Astrocyte (in vitro differentiated cells and primary cell): ENCODE measurements around the gene COPS6. TPM values are rescaled to one million over a fixed set of nuclear protein-coding genes. Genes with fewer than 3 reads are reported as not detected.
A peak's percentile ranks its signal among the peaks of the same experiment; 100 is the strongest.

Source experiments
- DNase-seq: peaks from one replicate; pipeline ENCODE4 v3.0.0-alpha.2; 2010; ENCODE audit warnings: low read depth
- FAIRE-seq: peaks from 2 replicates; lab custom pipeline; 2011; peaks lifted over from hg19 to GRCh38; lab: Jason Lieb, UNC
- H2AFZ ChIP-seq: 2 replicates; pipeline ENCODE4 v1.6.0; 2012; ENCODE audit warnings: low read depth, low read length, inconsistent platforms
- H3K27ac ChIP-seq: 2 replicates; pipeline ENCODE4 v1.5.1; 2011; ENCODE audit warnings: low read depth, low read length, inconsistent platforms
- H3K27me3 ChIP-seq: 2 replicates; pipeline ENCODE4 v1.6.0; 2011; ENCODE audit warnings: low read length, inconsistent platforms; ENCODE audit not compliant: insufficient read depth
- H3K36me3 ChIP-seq: 2 replicates; pipeline ENCODE4 v1.5.1; 2011; ENCODE audit warnings: low read length, inconsistent platforms; ENCODE audit not compliant: insufficient read depth
- H3K4me1 ChIP-seq: 2 replicates; pipeline ENCODE4 v1.5.1; 2011; ENCODE audit warnings: low read length, inconsistent platforms; ENCODE audit not compliant: insufficient read depth
- H3K4me2 ChIP-seq: 2 replicates; pipeline ENCODE4 v1.6.0; 2012; ENCODE audit warnings: low read length, inconsistent platforms
- H3K4me3 ChIP-seq: 2 replicates; pipeline ENCODE4 v1.5.1; 2011; ENCODE audit warnings: low read depth, mild to moderate bottlenecking, low read length, inconsistent platforms; ENCODE audit not compliant: insufficient read depth
- H3K79me2 ChIP-seq: 2 replicates; pipeline ENCODE4 v1.6.0; 2012; ENCODE audit warnings: mild to moderate bottlenecking, low read length, inconsistent platforms; ENCODE audit not compliant: insufficient read depth
- H3K9ac ChIP-seq: 2 replicates; pipeline ENCODE4 v1.6.0; 2012; ENCODE audit warnings: mild to moderate bottlenecking, low read length, inconsistent platforms
- H3K9me3 ChIP-seq: 2 replicates; pipeline ENCODE4 v1.5.1; 2012; ENCODE audit warnings: low read depth, mild to moderate bottlenecking, low read length, inconsistent platforms; ENCODE audit not compliant: insufficient read depth
- H4K20me1 ChIP-seq: 2 replicates; pipeline ENCODE4 v1.6.0; 2012; ENCODE audit warnings: low read length, inconsistent platforms; ENCODE audit not compliant: insufficient read depth
- H3K27ac Mint-ChIP-seq: one replicate; pipeline ENCODE4 v1.8.0; 2021; ENCODE audit warnings: mild to moderate bottlenecking, mixed read lengths; ENCODE audit not compliant: unreplicated experiment
- H3K27me3 Mint-ChIP-seq: one replicate; pipeline ENCODE4 v1.8.0; 2021; ENCODE audit warnings: low read depth, mixed read lengths; ENCODE audit not compliant: unreplicated experiment
- H3K36me3 Mint-ChIP-seq: one replicate; pipeline ENCODE4 v1.8.0; 2021; ENCODE audit warnings: low read depth, mixed read lengths; ENCODE audit not compliant: unreplicated experiment
- H3K4me1 Mint-ChIP-seq: one replicate; pipeline ENCODE4 v1.8.0; 2021; ENCODE audit warnings: low read depth, mixed read lengths; ENCODE audit not compliant: unreplicated experiment
- H3K4me3 Mint-ChIP-seq: one replicate; pipeline ENCODE4 v1.8.0; 2021; ENCODE audit warnings: mild to moderate bottlenecking, moderate library complexity, mixed read lengths; ENCODE audit not compliant: unreplicated experiment
- H3K9me3 Mint-ChIP-seq: one replicate; pipeline ENCODE4 v1.8.0; 2021; ENCODE audit warnings: mild to moderate bottlenecking, mixed read lengths; ENCODE audit not compliant: unreplicated experiment
- EZH2 ChIP-seq: IDR thresholded peaks from 2 replicates; pipeline ENCODE4 v1.6.1; 2012; ENCODE audit warnings: mild to moderate bottlenecking, low read length, inconsistent platforms; ENCODE audit not compliant: insufficient read depth
- total RNA-seq: library from RNA; stranded (reverse); gene quantifications from 2 replicates; pipeline ENCODE4 v1.2.1, GENCODE V29; 2021
- TF ChIP-seq, protein P1 (sequence below): IDR thresholded peaks from 2 replicates; pipeline ENCODE4 v1.5.1; 2011; ENCODE audit warnings: low read depth, mild to moderate bottlenecking, inconsistent platforms, low read length, moderate library complexity; ENCODE audit not compliant: insufficient read depth

Gene COPS6
- total RNA-seq, 1 donor from 2014 or later = 95.3 TPM

DNA sequence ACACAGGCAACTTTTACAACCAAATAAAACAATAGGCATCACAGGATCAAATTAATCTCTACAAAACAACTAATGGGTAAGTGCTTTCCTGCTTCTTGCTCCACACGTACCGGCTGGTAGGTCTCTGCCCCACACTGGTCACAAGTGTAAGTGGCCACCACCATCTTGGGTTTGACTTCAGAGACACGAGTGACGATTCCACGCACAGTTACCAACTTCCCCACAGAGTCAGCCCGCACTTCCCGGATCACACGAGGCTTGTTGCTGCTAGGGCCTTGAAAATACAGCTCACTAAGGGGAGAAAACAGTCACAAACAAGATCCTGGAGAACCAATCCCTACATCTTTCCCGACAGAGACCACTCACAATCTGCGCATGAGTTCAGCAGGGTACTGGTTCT lies 10.1 kb downstream of the COPS6 start:
- peak overlapping the region; percentile 93 for H3K4me3 Mint-ChIP-seq
- H3K4me1 Mint-ChIP-seq = peaks cover 22% of the 10 kb centered on the region
- FAIRE-seq (no peak), DNase-seq (no peak)
- Histone ChIP-seq H3K36me3 (peaks cover 47% of the 10 kb centered on the region), H3K9ac (peak overlapping the region; percentile 91), H2AFZ (no peak overlapping the region), H3K9me3 (no peaks in the 10 kb centered on the region), H4K20me1 (peaks cover 37% of the 10 kb centered on the region), H3K79me2 (peaks cover 69% of the 10 kb centered on the region), H3K27me3 (no peaks in the 10 kb centered on the region), H3K4me2 (peak overlapping the region; percentile 93), H3K27ac (no peak overlapping the region), H3K4me3 (no peak overlapping the region), H3K4me1 (peaks cover 27% of the 10 kb centered on the region)
- H3K27ac Mint-ChIP-seq = peak overlapping the region; percentile 91
- peaks cover 27% of the 10 kb centered on the region for H3K36me3 Mint-ChIP-seq
- no peaks in the 10 kb centered on the region for H3K27me3 Mint-ChIP-seq
- TF ChIP-seq, protein P1, sequence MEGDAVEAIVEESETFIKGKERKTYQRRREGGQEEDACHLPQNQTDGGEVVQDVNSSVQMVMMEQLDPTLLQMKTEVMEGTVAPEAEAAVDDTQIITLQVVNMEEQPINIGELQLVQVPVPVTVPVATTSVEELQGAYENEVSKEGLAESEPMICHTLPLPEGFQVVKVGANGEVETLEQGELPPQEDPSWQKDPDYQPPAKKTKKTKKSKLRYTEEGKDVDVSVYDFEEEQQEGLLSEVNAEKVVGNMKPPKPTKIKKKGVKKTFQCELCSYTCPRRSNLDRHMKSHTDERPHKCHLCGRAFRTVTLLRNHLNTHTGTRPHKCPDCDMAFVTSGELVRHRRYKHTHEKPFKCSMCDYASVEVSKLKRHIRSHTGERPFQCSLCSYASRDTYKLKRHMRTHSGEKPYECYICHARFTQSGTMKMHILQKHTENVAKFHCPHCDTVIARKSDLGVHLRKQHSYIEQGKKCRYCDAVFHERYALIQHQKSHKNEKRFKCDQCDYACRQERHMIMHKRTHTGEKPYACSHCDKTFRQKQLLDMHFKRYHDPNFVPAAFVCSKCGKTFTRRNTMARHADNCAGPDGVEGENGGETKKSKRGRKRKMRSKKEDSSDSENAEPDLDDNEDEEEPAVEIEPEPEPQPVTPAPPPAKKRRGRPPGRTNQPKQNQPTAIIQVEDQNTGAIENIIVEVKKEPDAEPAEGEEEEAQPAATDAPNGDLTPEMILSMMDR = no peak
- no peak for TF ChIP-seq EZH2
- no peaks in the 10 kb centered on the region for H3K9me3 Mint-ChIP-seq

DNA sequence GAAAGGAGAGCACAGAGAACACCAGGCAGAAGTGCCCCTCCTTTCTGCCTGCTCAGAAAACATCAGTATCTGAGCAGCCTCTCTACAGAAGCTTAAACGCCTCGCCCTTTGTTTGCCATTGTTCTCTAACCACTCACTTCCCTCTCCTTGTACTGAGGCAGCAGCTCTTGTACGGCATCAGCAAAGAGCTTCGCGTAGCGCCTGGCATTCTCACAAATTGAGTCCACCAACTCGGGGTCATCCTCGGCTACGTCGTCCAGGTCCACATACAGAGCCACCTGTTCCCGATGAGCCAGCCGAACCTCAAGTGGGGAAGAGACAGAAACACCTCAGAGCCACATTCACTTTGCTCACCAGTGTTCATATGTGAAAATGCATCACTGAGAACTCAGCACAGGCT lies 10.7 kb downstream of the COPS6 start:
- Histone ChIP-seq H3K9ac (peak overlapping the region; percentile 91), H3K27ac (peak overlapping the region; percentile 84), H3K9me3 (no peaks in the 10 kb centered on the region), H3K79me2 (peaks cover 64% of the 10 kb centered on the region), H3K4me2 (peak overlapping the region; percentile 93), H4K20me1 (peaks cover 32% of the 10 kb centered on the region), H2AFZ (no peak overlapping the region), H3K4me3 (peak overlapping the region; percentile 69), H3K4me1 (peaks cover 24% of the 10 kb centered on the region), H3K36me3 (peaks cover 41% of the 10 kb centered on the region), H3K27me3 (no peaks in the 10 kb centered on the region)
- DNase-seq (no peak), FAIRE-seq (no peak)
- Mint-ChIP-seq H3K4me3 (peak overlapping the region; percentile 93), H3K27ac (peak overlapping the region; percentile 91), H3K27me3 (no peaks in the 10 kb centered on the region), H3K9me3 (no peaks in the 10 kb centered on the region), H3K36me3 (peaks cover 27% of the 10 kb centered on the region), H3K4me1 (peaks cover 22% of the 10 kb centered on the region)
- TF ChIP-seq, protein P1 = no peak
- no peak for TF ChIP-seq EZH2

DNA sequence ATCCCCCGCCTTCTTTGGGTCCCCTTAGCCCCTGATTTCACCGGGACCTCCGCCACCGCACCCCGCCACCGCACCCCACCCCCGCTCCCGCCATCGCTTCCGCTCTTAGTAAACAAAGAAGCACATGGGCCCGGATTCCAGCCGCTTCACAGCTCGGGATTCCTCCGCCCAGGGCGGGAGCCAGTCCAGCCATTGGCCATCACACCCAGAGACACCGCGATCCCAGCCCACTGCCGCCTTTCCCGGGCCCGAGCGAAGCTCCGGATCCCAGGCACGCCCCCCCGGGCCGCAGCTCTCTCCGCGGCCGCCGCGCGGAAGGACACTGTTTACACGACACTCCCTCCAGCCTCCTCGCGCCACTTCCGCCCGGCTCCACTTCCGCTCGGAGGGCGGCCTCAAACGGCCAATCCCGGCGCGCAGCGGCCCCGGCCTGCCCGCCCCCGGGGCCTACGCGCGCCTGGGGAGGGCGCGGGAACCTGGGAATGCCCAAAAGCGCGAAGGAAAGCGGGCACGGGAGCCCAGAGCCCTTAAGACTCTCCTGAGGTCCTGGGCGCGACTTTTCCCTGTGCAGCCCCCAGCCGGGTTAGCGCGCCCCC lies 11.7 kb downstream of the COPS6 start:
- Histone ChIP-seq H3K79me2 (peaks cover 57% of the 10 kb centered on the region), H3K4me3 (peak overlapping the region; percentile 69), H3K27ac (peak overlapping the region; percentile 84), H3K9ac (peak overlapping the region; percentile 91), H3K27me3 (no peaks in the 10 kb centered on the region), H2AFZ (no peak overlapping the region), H3K36me3 (peaks cover 35% of the 10 kb centered on the region), H3K4me1 (peaks cover 24% of the 10 kb centered on the region), H4K20me1 (peaks cover 30% of the 10 kb centered on the region), H3K9me3 (no peaks in the 10 kb centered on the region), H3K4me2 (peak overlapping the region; percentile 93)
- no peak for FAIRE-seq
- Mint-ChIP-seq H3K27me3 (no peaks in the 10 kb centered on the region), H3K9me3 (no peaks in the 10 kb centered on the region), H3K4me1 (peaks cover 22% of the 10 kb centered on the region), H3K36me3 (peaks cover 24% of the 10 kb centered on the region), H3K4me3 (peak overlapping the region; percentile 93), H3K27ac (peak overlapping the region; percentile 91)
- peak; percentile 97 for DNase-seq
- no peak for TF ChIP-seq EZH2
- TF ChIP-seq, protein P1 = no peak
